ENCODE results near the gene PCK2. TPM values are rescaled to one million over a fixed set of nuclear protein-coding genes. Genes with fewer than 3 reads are reported as not detected.
A peak's percentile ranks its signal among the peaks of the same experiment; 100 is the strongest.

The PCK2 gene
- total and polyA plus RNA-seq, 2 of the 13 experiments (the other 11 are each of a cell fraction or from before 2014, with no cell fraction given) = 129 to 272 TPM

GRCh38 chr14:24147761-24148428 is 53.8 kb downstream of the PCK2 start (continued):
- TF ChIP-seq, protein P1, sequence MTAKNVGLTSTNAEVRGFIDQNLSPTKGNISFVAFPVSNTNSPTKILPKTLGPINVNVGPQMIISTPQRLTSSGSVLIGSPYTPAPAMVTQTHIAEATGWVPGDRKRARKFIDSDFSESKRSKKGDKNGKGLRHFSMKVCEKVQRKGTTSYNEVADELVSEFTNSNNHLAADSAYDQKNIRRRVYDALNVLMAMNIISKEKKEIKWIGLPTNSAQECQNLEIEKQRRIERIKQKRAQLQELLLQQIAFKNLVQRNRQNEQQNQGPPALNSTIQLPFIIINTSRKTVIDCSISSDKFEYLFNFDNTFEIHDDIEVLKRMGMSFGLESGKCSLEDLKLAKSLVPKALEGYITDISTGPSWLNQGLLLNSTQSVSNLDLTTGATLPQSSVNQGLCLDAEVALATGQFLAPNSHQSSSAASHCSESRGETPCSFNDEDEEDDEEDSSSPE (CRISPR knock-in tag; IDR thresholded peaks at IDR 0.05) = no peak
- TF ChIP-seq PITX1 (CRISPR knock-in tag; IDR thresholded peaks at IDR 0.05) (peak; percentile 77; the same call in 1 of the 2 replicates), ZNF292 (CRISPR knock-in tag; IDR thresholded peaks at IDR 0.05; ENCODE audit: borderline replicate concordance, low read depth) (peak; percentile 48; the same call in 1 of the 2 replicates), NCOA2 (CRISPR knock-in tag; IDR thresholded peaks at IDR 0.05) (peak; percentile 4; the same call in 1 of the 2 replicates), ASH2L (IDR thresholded peaks at IDR 0.05; ENCODE audit: insufficient read length, low read depth, low read length) (no peak), MZF1 (CRISPR knock-in tag; IDR thresholded peaks at IDR 0.05; ENCODE audit: borderline replicate concordance) (peak; percentile 97), ZMYM4 (CRISPR knock-in tag; IDR thresholded peaks at IDR 0.05) (no peak), HOXA7 (CRISPR knock-in tag; IDR thresholded peaks at IDR 0.05) (no peak), NRL (CRISPR knock-in tag; IDR thresholded peaks at IDR 0.05; ENCODE audit: borderline replicate concordance) (no peak), CBX5 (CRISPR knock-in tag; IDR thresholded peaks at IDR 0.05; ENCODE audit: borderline replicate concordance) (peak; percentile 21; the same call in 1 of the 2 replicates), CHD4 (IDR thresholded peaks at IDR 0.05; ENCODE audit: borderline replicate concordance, low read length) (no peak), ZNF33B (CRISPR knock-in tag; IDR thresholded peaks at IDR 0.05) (0 out of 2 replicates have a peak, but pooled peaks have one; percentile 59), MYPOP (CRISPR knock-in tag; IDR thresholded peaks at IDR 0.05) (no peak), ZNF513 (CRISPR knock-in tag; conservative IDR thresholded peaks at IDR 0.05) (no peak), ZFY (CRISPR knock-in tag; IDR thresholded peaks at IDR 0.05) (peak; percentile 85), KLF15 (CRISPR knock-in tag; IDR thresholded peaks at IDR 0.05; ENCODE audit: borderline replicate concordance) (peak; percentile 40; the same call in 1 of the 2 replicates), MED13 (CRISPR knock-in tag; IDR thresholded peaks at IDR 0.05) (peak; percentile 91; the same call in 1 of the 2 replicates), MEF2D (CRISPR knock-in tag; IDR thresholded peaks at IDR 0.05) (peak; percentile 79)
- TF ChIP-seq, protein P2, sequence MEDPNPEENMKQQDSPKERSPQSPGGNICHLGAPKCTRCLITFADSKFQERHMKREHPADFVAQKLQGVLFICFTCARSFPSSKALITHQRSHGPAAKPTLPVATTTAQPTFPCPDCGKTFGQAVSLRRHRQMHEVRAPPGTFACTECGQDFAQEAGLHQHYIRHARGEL (CRISPR knock-in tag; IDR thresholded peaks at IDR 0.05) = peak; percentile 82; the same call in 1 of the 2 replicates
- TF ChIP-seq, protein P3, sequence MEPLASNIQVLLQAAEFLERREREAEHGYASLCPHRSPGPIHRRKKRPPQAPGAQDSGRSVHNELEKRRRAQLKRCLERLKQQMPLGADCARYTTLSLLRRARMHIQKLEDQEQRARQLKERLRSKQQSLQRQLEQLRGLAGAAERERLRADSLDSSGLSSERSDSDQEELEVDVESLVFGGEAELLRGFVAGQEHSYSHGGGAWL (CRISPR knock-in tag; IDR thresholded peaks at IDR 0.05) = 0 out of 2 replicates have a peak, but pooled peaks have one; percentile 32
